NB4 (cell line): ENCODE data around the gene AKR1E2.

Experiments used
- DNase-seq: peaks from one replicate; pipeline ENCODE4 v3.0.0; 2010; ENCODE audit warnings: low read depth
- H3K4me3 ChIP-seq: one replicate; pipeline ENCODE4 v1.5.1; 2011; ENCODE audit warnings: mild to moderate bottlenecking, low read depth, low read length, moderate library complexity
- CTCF ChIP-seq: IDR thresholded peaks from one replicate; pipeline ENCODE4 v1.5.1; 2012; ENCODE audit warnings: low read depth, low read length
- MAX ChIP-seq: IDR thresholded peaks from 2 replicates; pipeline ENCODE4 v1.6.1; 2011; ENCODE audit warnings: low read depth, low read length
- MYC ChIP-seq: IDR thresholded peaks from 2 replicates; pipeline ENCODE4 v1.6.1; 2011; ENCODE audit warnings: low read depth, low read length
- POLR2A ChIP-seq: IDR thresholded peaks from 2 replicates; pipeline ENCODE4 v1.6.1; 2011; ENCODE audit warnings: mild to moderate bottlenecking; ENCODE audit not compliant: insufficient read length; ENCODE audit errors: extremely low read depth

Gene AKR1E2

GRCh38 chr10:4825456-4825867 lies 545 bp upstream of the AKR1E2 start:
- H3K4me3 ChIP-seq, result no peak overlapping the region
- TF ChIP-seq CTCF, result no peak
- TF ChIP-seq MYC, result no peak
- TF ChIP-seq POLR2A, result no peak
- TF ChIP-seq MAX, result no peak
- DNase-seq, result no peak

- TF ChIP-seq MAX, result no peak
- TF ChIP-seq POLR2A, result no peak
- TF ChIP-seq MYC, result no peak
- TF ChIP-seq CTCF, result no peak
- DNase-seq, result no peak
- H3K4me3 ChIP-seq, result no peak overlapping the region
Observed at GRCh38 chr10:4826792-4827324, 851 bp downstream of the AKR1E2 start.

- H3K4me3 ChIP-seq, result no peak overlapping the region
- no peak for TF ChIP-seq CTCF
- TF ChIP-seq POLR2A, result no peak
- TF ChIP-seq MAX, result no peak
- no peak for TF ChIP-seq MYC
- DNase-seq, result no peak
Observed at GRCh38 chr10:4828005-4828404, 2.0 kb downstream of the AKR1E2 start.

- TF ChIP-seq MYC (no peak), POLR2A (no peak)
- no peak overlapping the region for H3K4me3 ChIP-seq
- DNase-seq, result no peak
Observed at GRCh38 chr10:4830551-4830950, 4.5 kb downstream of the AKR1E2 start.

GRCh38 chr10:4831091-4831490 lies 5.1 kb downstream of the AKR1E2 start:
- no peak for DNase-seq
- H3K4me3 ChIP-seq, result no peak overlapping the region
- TF ChIP-seq CTCF, result no peak
- TF ChIP-seq POLR2A, result no peak
- no peak for TF ChIP-seq MAX
- TF ChIP-seq MYC, result no peak

- TF ChIP-seq MAX (no peak), MYC (no peak), CTCF (no peak), POLR2A (no peak)
- no peak for DNase-seq
- H3K4me3 ChIP-seq, result no peak overlapping the region
Observed at GRCh38 chr10:4833286-4833685, 7.3 kb downstream of the AKR1E2 start.
